Activated CD4-positive, alpha-beta T cell treated with anti-CD3 and anti-CD28 coated beads for 48 hours (primary cell): ENCODE measurements around the gene TPCN1.

Source experiments
- DNase-seq: peaks from one replicate; pipeline ENCODE4 v3.0.0-alpha.2; 2020

The TPCN1 gene

DNA sequence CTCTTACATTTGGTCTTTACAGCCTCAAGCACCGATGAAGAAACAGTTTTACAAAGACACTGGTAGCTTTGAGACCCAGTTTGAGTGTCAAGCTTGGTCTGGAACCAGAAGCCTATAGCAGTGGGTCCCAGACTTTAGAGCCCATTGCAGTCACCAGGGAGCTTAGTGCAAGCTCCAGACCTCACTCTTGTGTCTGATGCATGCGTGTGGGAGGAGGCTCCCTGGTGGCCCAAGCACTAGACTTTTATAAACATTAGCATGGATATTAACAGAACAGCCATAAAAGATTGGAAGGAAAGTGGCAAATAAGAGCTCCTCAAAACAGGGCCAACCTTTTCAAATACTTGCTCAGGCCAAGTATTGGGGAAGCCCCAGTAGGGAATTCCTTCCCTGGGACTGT lies 68.1 kb downstream of the TPCN1 start:
- no peak for DNase-seq

DNA sequence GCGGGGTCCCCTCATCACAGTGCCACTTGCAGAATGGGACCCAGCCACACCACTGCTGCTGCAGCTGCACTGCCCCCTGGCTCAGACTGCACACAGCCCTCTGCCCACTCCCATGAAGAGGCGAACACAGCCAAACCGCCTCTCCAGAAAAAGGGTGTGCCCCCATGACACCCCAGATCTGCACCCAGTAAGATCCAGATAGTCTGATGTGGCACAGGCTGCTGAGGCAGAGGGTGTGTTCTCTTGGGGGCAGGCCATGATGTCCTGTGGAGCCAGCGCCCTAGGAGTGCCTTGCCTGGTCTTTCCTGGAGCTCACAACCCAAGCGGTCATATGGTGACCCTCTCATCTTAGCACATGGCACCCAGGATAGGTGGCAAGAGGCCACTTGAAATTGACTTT lies 69.2 kb downstream of the TPCN1 start:
- no peak for DNase-seq

DNA sequence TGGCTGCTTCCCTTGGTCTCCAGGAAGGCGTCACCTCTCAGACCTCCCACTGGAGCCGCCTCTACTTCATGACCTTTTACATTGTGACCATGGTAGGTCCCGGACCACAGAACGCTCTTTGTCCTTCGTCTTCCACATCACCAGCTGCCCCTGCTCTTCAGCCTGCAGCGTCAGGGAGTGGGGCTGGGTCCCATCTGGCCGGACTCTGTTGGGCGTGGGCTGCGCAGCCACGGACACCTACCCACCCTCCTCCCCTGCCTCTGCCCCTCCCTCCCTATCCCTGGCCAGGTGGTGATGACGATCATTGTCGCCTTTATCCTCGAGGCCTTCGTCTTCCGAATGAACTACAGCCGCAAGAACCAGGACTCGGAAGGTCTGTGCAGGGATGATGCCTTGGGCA lies 70.3 kb downstream of the TPCN1 start:
- no peak for DNase-seq

DNA sequence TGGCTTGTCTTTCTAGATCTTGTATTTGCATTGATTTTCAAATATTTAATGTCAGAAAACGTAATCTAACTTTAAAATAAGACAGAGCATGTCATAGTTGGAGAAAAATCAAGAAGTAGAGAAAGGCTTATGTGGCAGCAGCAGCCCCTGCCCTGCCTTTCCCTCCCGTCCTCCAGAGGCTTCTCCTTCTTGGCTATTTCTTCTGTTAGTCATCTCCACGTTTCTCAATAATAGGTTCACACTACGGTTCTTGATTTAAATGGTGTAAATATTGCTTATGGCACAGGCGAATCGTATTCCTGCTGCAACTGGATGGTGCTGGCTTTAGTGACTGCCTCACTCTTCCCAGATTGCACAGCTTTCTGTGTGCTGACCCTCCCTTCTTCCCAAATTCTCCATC lies 70.8 kb downstream of the TPCN1 start:
- no peak for DNase-seq

DNA sequence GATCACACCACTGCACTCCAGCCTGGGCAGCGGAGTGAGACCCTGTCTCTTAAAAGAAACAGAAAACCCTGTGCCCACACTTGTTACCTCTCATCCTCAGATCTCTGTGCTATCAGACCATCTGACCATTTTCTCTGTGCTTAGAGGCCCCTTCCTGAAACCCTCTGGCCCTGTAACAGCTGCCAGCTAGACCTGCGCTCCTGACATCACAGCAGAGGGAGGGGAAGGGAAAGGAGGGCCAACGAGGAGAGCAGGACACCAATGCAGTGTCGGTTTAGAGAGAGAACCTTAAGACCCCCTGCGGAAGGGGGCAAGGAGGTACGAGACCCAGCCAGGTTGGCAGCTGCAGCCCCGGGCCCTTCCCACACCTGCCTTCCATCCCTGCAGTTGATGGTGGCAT lies 71.3 kb downstream of the TPCN1 start:
- no peak for DNase-seq

DNA sequence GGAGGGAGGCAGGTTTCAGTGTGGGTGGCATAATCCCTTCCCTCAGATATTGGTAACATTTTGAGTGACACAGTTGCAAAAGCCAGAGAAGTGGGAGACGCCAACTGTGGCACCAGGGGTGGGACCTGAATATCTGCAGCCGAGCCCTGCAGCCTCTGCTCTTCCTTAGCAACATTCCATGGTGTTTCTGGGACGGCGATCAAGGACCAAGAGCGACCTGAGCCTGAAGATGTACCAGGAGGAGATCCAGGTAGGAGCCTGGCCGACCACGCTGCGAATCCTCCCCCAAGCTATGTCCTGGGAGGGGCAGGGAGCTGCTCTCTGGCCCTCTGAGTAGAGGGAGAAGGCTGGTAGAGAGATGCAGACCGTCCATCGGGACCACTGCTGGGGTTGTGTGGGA lies 71.8 kb downstream of the TPCN1 start:
- no peak for DNase-seq

DNA sequence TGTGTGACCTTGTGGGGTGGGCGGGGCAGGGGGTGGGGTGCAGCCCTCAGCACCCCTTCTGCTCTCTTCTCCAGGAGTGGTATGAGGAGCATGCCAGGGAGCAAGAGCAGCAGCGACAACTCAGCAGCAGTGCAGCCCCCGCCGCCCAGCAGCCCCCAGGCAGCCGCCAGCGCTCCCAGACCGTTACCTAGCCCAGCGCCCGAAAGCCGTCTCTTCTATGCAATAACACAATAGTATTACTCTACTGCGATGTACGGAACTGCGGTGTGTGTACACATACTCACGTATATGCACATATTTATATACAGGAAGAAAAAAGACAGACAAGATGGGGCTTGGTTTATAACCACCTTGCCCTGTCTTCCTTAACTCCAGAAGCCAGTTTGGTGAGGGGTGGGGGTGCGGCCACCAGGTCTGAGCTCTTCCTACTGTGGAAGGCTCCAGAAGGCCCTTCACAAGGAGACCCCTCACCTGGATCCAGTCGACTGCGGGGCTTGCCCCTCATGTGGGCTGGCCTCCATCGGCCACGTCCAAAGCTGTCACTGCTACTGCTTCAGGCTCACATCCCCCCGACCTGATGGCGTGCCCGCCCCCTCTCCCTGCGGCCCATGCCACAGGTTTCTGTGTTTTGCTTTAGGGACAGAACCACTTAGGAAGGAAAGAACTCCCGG lies 74.8 kb downstream of the TPCN1 start:
- no peak for DNase-seq

DNA sequence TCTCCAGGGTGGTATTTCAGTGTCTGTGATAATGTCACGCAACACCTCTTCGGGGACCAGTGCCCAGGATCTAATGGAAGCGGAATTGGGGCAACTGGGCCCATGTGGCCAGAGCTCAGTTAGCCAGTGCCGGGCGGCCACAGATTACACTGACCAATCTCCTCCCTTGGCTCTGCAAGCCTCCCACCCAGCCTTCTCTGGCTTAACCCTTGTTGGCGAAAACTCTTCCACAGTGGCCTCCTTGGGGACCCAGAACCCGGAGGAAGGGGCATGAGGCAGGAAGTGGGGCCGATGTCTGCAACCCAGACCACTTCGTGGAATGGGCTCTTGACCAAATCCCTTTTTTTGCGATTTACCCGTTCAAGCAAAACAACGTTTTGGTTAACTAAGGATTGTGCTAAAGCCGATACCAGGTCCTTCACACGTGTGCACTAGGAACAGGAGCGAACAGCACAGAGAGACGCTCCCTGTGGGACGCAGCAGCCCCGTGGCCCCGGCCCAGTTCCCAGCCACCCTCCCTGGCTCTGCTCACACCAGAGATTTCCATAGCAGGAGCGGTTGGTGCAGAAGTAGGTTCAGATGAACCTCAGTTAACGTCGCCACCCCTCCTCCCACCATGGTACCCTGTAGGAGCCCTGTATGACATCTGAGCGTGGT lies 75.4 kb downstream of the TPCN1 start:
- no peak for DNase-seq

DNA sequence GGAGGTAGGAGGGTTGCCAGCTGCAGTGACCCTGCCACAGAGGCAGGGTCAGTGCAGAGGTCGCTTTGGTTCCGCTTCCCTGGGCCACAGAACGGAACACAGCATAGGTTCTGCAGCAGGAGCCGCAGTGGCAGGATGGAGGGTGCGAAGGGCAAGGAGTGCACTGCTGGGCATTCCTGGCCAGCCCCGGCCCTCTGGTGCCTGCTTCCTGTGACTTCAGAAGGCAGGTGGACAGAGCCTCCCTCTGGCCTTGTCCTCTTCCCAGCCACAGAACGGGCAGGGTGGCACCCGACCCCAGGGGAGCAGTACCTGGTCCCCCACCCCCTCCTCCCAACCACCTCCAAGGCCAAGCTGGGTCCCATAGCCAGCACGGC lies 75.9 kb downstream of the TPCN1 start:
- no peak for DNase-seq

DNA sequence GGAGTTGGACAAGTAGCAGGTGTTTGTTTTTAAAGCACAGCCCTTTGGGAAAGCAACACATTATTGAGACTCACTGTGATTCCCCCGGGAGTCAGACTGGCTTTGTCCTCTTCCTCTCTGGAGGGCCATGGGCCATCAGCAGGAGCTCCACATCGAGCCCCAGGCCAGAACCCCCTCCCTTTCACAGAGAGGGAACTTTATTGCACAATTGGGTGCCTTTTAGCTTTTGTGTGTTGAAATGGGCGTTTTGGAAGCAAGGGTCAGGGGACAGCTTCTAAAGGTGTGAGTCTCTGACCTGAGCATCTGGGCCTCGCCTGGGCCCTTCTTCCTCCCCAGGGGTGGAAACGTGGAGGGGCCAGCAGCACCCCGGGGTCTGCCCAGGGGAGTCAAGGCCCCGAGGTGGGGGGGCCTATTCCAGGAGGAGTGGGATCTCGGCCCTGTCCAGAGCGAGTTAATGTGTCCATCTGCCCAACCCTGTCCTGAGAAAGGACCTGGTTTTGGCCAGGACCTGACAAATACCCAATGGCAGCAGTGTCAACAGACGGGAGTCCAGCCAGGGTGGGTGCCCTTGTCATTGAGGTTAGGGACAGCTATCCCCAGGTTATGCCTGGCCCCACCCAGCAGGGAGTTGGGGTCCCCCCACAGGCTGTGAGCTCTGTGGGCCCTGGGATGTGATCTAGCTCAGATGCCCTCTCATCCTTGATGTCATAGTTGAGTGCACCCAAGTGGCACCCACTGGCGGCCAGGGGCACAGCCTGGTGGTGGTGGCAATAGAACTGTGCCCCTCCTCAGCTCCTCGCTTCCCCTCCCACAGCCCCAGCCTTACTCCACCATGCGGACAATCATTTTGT lies 76.6 kb downstream of the TPCN1 start:
- no peak for DNase-seq

DNA sequence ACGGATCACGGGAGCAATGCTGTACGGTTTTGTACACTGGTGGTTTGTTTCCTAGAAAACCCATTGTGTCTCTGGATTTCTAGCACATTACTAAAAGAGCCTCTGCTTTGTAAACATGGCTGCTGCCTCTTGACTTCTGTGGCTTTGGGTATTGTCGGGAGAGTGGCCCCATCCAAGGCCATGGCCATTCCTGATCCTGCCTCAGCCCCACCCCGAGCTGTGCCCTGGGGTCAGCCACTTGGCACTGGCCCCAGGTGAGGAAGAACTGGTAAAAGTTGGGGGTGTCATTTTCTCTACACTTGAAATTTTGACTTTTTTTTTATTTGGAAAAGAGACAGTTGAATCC lies 77.2 kb downstream of the TPCN1 start:
- DNase-seq = no peak

DNA sequence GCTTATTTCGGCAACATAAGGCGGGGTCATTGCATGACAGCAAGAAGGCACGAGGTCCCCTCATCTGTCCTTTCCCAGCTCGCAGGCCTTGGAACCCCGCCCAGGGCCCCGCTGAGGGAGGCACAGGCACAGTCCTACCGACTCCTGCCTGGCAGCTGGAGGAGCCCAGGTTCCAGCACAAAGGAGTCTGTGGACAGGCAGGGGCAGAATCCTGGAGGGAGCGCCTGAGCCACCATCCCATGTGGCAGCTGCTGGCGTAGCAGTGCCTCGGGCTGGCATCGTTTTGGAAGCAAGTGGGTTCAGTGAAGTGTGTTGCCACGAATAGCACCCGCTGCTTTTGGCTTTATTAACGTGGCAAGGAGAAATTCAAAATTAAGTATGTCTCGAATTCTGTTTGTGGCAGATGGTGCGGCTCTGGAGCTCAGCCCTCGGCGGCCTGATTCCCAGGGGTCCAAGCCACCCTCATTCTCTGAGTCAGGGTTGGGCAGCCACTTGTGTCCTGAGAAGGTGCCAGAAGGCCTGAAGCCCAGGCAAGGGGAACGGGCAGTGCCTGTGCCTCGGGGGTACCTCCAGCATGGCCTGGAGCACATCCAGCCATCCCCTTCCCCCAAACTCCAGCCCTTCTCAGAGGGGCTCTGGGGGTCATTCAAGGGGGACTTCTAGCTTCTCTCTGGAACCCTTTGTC lies 77.7 kb downstream of the TPCN1 start:
- no peak for DNase-seq

DNA sequence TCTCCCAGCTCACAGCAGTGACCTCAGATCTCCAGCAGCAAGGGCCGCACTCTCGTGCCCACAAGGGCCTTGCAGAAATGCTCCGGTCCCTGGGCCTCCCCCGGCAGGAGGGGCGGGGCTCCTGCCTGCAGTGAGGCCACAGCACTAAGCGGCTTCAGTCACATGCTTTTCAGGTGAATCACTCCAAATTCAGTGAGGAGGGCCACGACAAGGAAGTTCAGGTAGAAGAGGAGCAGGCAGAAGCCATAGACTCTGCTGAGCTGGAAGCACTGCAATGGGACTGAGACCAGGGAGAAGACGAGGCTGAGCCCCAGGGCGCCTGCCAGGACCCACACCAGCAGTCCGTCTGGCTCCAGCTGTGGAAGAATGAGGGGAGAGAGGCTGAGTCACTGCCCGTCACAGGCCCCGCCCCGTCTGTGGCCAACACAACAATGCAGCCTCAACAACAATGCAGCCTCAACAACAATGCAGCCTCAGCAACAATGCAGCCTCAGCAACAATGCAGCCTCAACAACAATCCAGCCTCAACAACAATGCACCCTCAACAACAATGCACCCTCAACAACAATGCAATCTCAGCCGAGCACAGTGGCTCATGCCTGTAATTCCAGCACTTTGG lies 78.5 kb downstream of the TPCN1 start:
- DNase-seq = no peak

DNA sequence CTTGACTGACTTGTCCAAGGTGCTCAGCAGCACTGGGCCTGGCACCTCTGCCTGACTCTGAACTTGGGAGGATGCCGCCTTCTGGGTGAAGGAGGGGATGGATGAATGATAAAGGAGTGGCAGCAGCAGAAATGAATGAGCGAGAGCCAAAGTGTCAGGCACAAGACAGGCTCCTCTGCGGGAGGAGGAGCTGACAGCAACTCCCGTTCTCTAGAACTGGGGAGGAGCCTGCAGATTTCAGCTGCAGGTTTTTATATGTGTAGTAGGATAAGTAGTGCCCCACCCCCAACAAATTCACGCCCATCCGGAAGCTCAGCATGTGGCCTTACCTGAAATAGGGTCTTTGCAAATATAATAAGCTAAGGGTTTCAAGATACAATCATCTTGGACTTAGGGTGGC lies 80.5 kb downstream of the TPCN1 start:
- no peak for DNase-seq

DNA sequence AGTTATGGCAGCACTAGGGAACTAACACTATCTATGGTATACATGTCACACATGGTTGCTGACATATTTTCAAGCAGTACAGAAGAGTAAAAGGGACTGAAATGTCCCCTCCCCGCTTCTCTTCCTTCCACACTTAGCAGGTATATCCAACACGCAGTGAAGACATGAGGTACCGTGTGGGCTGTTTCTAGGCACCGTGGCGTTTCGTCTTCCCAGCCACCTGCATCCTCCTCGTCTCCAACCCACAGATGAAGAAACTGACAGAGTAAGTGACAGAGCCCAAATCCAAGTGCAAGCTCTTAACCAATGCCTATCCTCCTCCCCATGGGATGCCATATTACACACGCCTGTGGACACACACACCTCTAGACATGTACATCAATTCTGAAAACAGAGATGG lies 81.2 kb downstream of the TPCN1 start:
- DNase-seq = no peak

DNA sequence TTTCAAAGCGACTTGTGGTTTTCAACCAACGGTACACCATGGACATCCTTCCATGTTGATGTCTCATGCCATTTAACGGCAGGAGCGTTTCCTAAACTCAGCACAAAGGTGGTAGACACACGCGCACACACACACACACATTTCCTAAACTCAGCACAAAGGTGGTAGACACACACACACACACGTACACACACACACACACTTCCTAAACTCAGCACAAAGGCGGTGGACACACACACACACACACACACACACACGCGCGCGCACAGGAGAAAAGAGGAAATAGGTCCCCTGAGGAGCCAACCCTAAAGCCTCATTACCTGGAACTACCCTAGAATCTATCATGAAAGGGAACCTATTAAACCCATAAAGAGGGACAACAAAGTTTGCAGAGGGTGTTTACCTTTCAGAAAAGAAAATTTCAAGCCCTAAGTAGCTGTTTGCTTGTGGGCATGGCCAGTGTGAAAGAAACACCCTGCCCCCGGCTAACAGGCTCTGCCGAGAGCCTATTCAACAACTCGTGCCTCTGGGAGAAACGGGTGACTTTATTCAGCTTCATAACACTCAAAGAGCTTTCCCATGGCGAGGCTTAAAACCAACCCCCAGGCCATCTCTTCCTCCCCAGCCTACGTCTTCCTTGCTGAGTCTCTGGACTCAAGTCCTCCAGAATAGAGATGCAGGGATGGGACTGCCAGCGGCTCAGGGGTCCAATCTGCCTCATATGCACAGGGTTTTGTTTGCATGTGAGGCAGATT lies 81.8 kb downstream of the TPCN1 start:
- DNase-seq = peak; percentile 14

DNA sequence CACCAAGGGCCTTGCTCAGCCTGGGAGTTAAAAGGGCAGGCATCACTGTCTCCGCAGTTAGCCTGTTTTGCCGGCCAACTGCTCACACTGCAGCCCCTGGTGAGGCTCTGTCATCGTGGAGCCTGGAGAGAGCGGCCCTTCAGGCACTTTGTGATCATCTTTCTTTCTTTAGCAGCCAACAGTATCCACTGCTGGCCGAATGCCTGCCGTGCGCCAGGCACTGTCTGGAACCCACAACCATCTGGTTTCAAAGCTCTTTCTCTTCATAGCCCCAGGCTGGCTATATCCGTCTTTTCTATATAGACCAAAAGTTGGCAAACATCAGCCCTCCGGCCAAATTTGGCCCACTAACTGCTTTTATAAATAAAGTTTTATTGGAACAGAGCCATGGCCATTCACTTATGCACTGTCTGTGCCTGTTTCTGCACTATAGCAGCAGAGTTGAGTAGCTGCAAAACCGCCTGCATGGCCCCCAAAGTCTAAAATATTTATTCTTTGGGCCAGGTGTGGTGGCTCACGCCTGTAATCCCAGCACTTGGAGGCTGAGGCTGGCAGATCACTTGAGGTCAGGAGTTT lies 84.1 kb downstream of the TPCN1 start:
- DNase-seq = no peak

DNA sequence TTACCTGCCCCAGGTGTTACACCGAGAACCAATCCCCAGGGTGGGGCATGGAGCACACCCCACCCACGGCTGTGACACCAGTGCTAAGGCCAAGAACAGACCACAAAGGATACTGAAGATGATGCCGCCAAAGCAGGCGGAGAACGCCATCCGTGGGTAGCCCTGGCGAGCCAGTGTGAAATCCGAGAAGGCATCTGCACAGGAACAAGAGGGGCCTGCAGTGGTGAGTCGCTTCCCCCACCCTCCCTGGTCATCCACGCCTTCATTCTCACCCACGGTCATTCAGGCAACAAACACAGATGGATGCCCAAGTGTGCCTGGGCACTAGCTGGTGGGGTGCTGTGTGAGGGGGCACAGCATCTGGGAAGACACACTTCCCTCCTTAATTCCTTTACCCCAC lies 85.1 kb downstream of the TPCN1 start:
- no peak for DNase-seq

DNA sequence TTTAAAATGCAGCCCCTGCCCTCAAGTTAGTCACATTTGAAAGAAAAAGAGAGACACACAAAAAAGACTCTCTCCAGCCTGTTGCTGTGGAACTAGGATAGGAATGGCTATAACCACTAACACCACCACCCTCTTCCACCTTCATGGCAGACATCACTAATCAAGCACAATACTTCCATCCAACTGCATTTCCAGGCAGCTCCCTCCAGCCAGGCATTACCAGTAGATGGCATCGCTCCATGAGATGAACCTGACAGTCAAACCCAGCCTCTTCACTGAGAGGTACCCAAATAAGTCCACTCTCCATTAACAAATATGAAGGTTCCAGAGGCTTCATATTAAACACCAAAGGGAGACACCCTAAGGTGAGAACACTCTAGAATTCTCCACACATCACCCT lies 89.2 kb downstream of the TPCN1 start:
- DNase-seq = no peak

DNA sequence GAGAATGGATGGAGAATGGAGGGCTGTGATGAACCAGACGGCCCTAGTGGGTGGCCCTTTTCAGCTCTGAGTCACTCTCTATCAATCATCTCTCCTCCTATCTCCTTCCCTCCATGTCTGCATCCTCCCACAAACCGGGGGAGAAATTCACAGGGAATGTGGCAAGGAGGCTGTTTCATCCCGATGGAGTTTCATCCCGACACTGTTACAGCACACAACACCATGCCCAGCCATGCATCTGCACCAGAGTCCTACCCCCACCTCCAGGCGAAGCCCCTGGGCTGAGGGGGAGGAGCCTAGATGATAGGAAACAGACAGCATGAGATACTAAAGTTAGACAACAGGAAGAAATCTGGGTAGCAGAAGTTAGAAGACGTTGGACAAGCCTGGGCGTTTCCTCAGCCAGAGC lies 92.9 kb downstream of the TPCN1 start:
- DNase-seq = no peak

DNA sequence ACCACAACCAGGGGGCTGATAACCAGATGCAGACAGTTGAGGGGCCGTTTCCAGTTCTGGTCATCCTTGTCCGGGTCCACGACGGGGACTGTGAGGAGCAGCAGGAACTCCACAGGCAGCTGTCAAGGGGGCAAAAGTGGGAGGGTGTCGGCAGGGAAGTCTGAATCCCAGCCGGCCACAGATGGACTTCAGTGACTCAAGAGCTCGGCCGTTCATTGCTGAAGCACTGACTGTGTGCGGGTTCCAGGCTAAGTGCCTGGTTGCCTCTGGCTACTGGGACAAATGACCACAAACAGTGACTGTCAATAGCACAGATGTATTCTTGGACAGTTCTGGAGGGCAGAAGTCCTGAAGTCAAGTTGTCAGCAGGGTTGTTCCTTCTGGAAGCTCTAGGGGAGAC lies 94.1 kb downstream of the TPCN1 start:
- no peak for DNase-seq

DNA sequence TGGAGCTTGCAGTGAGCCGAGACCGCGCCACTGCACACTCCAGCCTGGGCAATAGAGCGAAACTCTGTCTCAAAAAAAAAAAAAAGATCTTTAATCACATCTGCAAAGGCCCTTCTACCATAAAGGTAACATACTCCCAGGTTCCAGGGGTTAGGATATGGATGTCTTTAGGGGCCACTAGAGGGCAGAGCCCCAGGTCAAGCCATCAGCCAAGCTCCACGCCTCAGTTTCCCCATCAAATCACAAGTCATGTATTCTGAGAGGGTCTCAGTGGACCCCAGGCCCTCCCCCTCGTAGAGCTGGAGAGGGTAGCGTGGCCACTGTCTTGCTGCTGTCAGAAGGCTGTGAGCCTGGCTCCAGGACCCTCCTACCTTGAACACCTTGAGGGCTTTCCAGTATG lies 94.9 kb downstream of the TPCN1 start:
- DNase-seq = no peak
